Aorta (tissue), 5 donors: ENCODE measurements around the gene ROM1. TPM values are rescaled to one million over a fixed set of nuclear protein-coding genes. Genes with fewer than 3 reads are reported as not detected.
A peak's percentile ranks its signal among the peaks of the same experiment; 100 is the strongest.

Source experiments
- ATAC-seq: fragments of 200-7000 bp; cut with Tn5 transposase; one replicate; pipeline ENCODE4 v1.9.1; 2022; ENCODE audit warnings: moderate library complexity; ENCODE audit not compliant: low FRiP score
- DNase-seq, 2 donors: peaks; one replicate each; pipeline ENCODE4 v3.0.0-alpha.2; 2020
- H3K27ac ChIP-seq, 2 donors: one replicate each; pipeline ENCODE4 v1.5.1; 2013; ENCODE audit warnings: low read length in 2 of 2, mild to moderate bottlenecking in 2 of 2, moderate library complexity in 2 of 2, control low read depth in 1 of 2, inconsistent platforms in 1 of 2, low read depth in 1 of 2
- H3K27me3 ChIP-seq, 2 donors: one replicate each; pipeline ENCODE4 v1.6.1; 2013; ENCODE audit warnings: control low read depth in 1 of 2, low read length in 1 of 2, mild to moderate bottlenecking in 1 of 2, moderate library complexity in 1 of 2; ENCODE audit not compliant: insufficient read depth in 2 of 2, control insufficient read depth in 1 of 2
- H3K36me3 ChIP-seq, 2 donors: one replicate each; pipeline ENCODE4 v1.6.1; 2013; ENCODE audit warnings: control low read depth in 1 of 2, low read length in 1 of 2, mild to moderate bottlenecking in 1 of 2; ENCODE audit not compliant: insufficient read depth in 2 of 2, control insufficient read depth in 1 of 2
- H3K4me1 ChIP-seq, 2 donors: one replicate each; pipeline ENCODE4 v1.6.1; 2013; ENCODE audit warnings: low read length in 2 of 2, control low read depth in 1 of 2, mild to moderate bottlenecking in 1 of 2, moderate library complexity in 1 of 2; ENCODE audit not compliant: insufficient read depth in 2 of 2, control insufficient read depth in 1 of 2
- H3K4me3 ChIP-seq, 2 donors: one replicate each; pipeline ENCODE4 v1.5.1; 2013; ENCODE audit warnings: low read length in 2 of 2, control low read depth in 1 of 2, mild to moderate bottlenecking in 1 of 2
- H3K9me3 ChIP-seq: one replicate; pipeline ENCODE4 v1.6.1; 2013; ENCODE audit warnings: mild to moderate bottlenecking, low read length; ENCODE audit not compliant: control insufficient read depth
- WGBS, 2 donors: extraction: QIAGEN DNeasy Blood & Tissue Kit; methylation state at CpG; one replicate each; pipeline ENCODE4 v1.1.7; 2013; 5-methylcytosine and 5-hydroxymethylcytosine counted together
- intact Hi-C, 2 donors: fragments of 100-400 bp; cut with DNase I; formaldehyde crosslinking; loops; one replicate each; pipeline versions ENCODE4 v1.14.2 to v1.15.0; 2022
- polyA plus RNA-seq, 2 donors: library from polyadenylated mRNA; stranded (reverse); fragments of 200-250 nt; gene quantifications; one replicate each; pipeline ENCODE4 v1.2.3, GENCODE V29; 2013
- total RNA-seq, 2 donors: library from RNA; stranded (reverse); fragmentation: NEBNext Ultra II Directional; extraction: Animal tissue kit (Norgen Biotek cat#: 25700); gene quantifications; one replicate each; pipeline ENCODE4 v1.2.1, GENCODE V29; 2021
- donor health status: healthy with polysubstance abuse.
- donor health status: Bipolar disorder and iron deficiency.
- donor health status: DM: no; HTN: no; CAD: no.
- donor health status: DM: no; HTN: no; CAD: no.
- donor health status: DM: yes; HTN: yes; CAD: no.

Gene ROM1
- total and polyA plus RNA-seq, 4 donors, result 9.0 to 33.9 (median 24.4) TPM

DNA sequence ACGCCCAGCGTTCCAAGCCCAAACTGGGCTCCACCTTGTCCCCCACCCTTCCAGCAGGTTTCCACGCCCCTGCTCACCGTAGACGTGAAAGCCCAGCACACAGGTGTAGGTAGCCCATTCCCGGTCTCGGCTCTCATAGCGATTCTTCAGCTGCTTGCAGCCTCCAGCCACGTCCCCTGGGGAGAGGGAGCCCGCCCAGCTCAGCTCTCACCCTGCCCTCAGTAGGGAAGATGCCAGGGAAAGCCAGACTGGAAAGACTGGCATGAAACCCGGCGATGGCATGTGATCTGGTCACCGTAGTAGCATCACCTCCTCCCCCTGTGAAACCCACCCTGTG is 10.0 kb upstream of the ROM1 start:
- ATAC-seq, result no peak
- intact Hi-C loops, result loop anchor here in 1 of 2 donors (5.0 kb wide), 1 partner anchor 64 kb away; the partner anchor contains the start of genes C11orf98 and CSKMT
- Histone ChIP-seq H3K36me3 (peaks cover under 1 to 3% of the 10 kb centered on the region in 2 donors), H3K27me3 (no peaks in the 10 kb centered on the region), H3K4me1 (no peaks in the 10 kb centered on the region), H3K27ac (peak overlapping the region in 1 of 2 donors; percentile 82), H3K4me3 (peak overlapping the region in 1 of 2 donors; percentile 3), H3K9me3 (no peaks in the 10 kb centered on the region)
- no peak for DNase-seq
- 9 to 10% methylated on average over 13 of the region's 13 CpGs for WGBS, 2 donors

DNA sequence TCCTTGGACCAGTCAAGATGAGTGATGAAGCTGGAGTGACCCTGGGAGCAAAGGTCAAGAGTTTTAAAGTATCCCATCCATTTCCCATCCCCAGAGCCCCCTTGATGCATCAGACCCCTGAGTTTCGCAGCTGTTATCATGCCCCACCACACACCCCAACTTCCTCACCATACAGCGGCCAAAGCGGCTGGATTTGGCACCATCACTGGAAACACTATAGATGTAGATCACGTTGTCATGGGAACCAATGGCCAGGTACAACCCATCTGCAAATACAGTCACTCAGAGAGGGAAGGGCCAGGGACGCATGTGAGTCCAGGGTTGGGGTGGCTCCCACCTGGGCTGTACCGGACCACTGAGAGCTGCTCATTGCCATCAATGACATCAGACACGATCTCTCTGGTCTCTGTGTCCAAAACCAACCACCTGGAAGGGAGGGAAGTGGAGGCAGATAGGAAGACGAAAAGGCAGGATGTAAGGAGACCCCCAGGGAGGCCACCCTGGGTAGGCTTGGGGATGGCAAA is 9.2 kb upstream of the ROM1 start:
- Histone ChIP-seq H3K27ac (no peak overlapping the region), H3K27me3 (no peaks in the 10 kb centered on the region), H3K36me3 (peaks cover 0 to 2% of the 10 kb centered on the region in 2 donors), H3K4me3 (no peak overlapping the region), H3K9me3 (no peaks in the 10 kb centered on the region), H3K4me1 (no peaks in the 10 kb centered on the region)
- WGBS, 2 donors, result 91 to 94% methylated on average over 8 of the region's 8 CpGs
- DNase-seq (no peak), ATAC-seq (no peak)
- intact Hi-C loops, result loop anchor here in 1 of 2 donors (5.0 kb wide), 1 partner anchor 63 kb away; the partner anchor contains the start of genes C11orf98 and CSKMT

DNA sequence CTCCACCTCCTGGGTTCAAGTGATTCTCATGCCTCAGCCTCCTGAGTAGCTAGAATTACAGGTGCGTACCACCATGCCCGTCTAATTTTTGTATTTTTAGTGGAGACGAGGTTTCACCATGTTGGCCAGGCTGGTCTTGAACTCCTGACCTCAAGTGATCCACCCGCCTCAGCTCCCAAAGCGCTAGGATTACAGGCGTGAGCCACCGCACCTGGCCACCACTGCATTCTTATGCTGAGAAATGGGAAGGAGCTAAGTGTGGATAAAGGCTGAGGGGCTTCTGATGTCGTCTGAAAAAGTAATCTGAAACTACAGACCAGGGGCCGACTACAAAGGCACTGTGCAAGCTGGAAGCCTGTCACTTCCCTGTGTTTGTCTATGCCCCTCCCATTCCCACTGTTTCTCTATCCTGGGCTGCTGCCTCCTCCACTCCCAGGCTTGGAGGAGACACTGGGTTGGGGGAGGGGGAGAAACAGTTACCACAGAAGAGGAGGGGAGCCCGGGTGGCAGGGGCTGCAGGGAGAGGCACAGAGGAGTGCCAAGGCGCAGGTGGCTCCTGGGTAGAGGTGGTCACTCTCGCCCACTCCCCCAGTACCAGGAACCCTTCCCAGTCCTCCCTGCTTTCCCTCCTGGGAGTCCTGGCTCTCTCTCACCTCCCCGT is 8.5 kb upstream of the ROM1 start:
- Histone ChIP-seq H3K4me3 (no peak overlapping the region), H3K36me3 (peaks cover 0 to 2% of the 10 kb centered on the region in 2 donors), H3K27me3 (no peaks in the 10 kb centered on the region), H3K27ac (no peak overlapping the region), H3K9me3 (no peaks in the 10 kb centered on the region), H3K4me1 (no peaks in the 10 kb centered on the region)
- intact Hi-C loops, result loop anchor here in 1 of 2 donors (5.0 kb wide), 1 partner anchor 63 kb away; the partner anchor contains the start of genes C11orf98 and CSKMT
- DNase-seq (no peak), ATAC-seq (no peak)
- WGBS, 2 donors, result 76 to 80% methylated on average over 13 of the region's 13 CpGs

DNA sequence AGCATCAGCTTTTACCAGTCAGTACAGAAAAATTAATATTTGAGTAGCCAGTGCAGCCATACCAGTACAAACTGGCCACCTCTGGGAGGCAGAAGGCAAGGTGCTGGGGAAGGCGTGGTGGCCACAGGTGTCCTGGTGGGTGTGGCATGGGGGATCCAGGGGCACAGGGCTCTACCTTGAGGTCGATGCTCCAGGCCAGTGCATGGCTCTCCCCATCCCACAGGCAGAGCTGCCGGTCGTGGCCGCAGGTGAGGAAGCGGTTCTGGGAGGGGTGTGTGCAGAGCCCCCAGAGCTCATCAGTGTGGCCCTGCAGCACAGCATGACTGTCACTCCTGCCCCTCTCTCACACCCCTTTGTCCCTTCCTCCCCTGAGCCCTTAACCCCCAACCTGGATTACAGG is 7.6 kb upstream of the ROM1 start:
- peaks cover 0 to 2% of the 10 kb centered on the region in 2 donors for H3K36me3 ChIP-seq
- H3K27ac ChIP-seq, result no peak overlapping the region
- intact Hi-C loops, result no loop called here
- H3K9me3 ChIP-seq, result no peaks in the 10 kb centered on the region
- no peaks in the 10 kb centered on the region for H3K4me1 ChIP-seq
- no peak for ATAC-seq
- 87 to 90% methylated on average over 6 of the region's 6 CpGs for WGBS, 2 donors
- H3K27me3 ChIP-seq, result no peaks in the 10 kb centered on the region
- H3K4me3 ChIP-seq, result no peak overlapping the region
- no peak for DNase-seq

DNA sequence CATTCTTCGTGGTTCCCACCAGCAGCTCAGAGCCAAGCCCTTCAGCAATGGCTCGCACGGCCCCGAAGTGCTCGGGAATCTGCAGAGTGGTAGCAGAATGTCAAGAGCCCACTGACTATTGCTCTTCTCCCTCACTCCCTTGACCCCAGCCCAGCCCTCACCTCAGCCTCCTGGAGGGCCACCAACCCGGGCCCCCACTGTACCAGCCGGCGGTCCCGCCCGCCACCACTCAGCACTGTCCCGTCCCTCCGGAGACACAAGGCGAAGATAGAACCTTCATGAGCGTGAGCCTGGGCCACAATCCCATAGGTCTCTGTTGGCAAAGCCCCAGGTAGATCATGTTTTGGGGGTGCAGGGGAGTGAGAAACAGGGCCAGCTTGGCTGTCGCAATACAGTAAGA is 7.2 kb upstream of the ROM1 start:
- no peaks in the 10 kb centered on the region for H3K9me3 ChIP-seq
- DNase-seq, result no peak
- H3K36me3 ChIP-seq, result peaks cover 0 to 2% of the 10 kb centered on the region in 2 donors
- intact Hi-C loops, result no loop called here
- no peak for ATAC-seq
- no peaks in the 10 kb centered on the region for H3K4me1 ChIP-seq
- no peak overlapping the region for H3K4me3 ChIP-seq
- 93% methylated on average over 15 of the region's 15 CpGs for WGBS, 2 donors
- H3K27me3 ChIP-seq, result no peaks in the 10 kb centered on the region
- no peak overlapping the region for H3K27ac ChIP-seq

DNA sequence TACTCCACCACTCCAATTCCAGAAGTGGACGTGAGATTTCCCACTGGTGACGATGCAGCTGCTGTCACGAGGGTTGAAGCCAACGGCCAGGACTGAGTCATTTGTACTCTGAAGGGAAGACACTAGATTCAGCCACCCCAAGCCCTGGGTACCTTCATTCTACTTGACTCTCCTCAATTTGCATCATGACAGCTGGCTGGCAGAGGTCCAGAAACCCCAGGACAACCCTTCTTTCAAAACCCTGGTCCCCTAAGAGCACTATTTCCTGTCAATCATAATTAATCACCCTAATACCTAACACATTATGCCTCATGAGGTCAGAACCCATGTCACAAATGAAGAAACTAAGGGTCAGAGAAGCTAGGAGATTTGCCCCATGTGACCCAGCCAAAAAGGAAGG is 5.3 kb upstream of the ROM1 start:
- H3K4me3 ChIP-seq, result no peak overlapping the region
- peaks cover 0 to 2% of the 10 kb centered on the region in 2 donors for H3K36me3 ChIP-seq
- 79 to 87% methylated on average over 4 of the region's 4 CpGs for WGBS, 2 donors

DNA sequence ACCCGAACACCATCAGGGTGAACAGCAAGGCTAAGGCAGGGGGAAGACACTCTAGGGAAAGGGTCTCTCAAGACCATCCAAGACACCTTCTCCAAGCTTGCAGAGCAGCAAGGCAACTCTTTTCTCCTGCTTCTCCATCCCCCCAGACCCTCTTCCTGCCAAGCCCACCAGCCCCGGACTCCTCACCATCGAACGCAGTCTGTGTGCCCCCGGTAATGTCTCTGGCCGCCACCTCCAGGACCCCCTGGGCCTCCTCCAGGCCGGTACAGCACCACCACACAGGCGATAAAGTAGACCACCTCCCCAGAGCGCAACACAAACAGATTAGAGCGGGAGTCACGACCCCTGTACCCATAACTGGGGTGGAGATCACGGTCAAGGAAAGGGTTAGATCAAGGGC is 4.3 kb upstream of the ROM1 start:
- H3K36me3 ChIP-seq, result peaks cover 0 to 2% of the 10 kb centered on the region in 2 donors
- ATAC-seq (no peak), DNase-seq (no peak)
- H3K4me1 ChIP-seq, result no peaks in the 10 kb centered on the region
- no peak overlapping the region for H3K27ac ChIP-seq
- H3K9me3 ChIP-seq, result no peaks in the 10 kb centered on the region
- 87% methylated on average over 12 of the region's 12 CpGs for WGBS, 2 donors
- no peak overlapping the region for H3K4me3 ChIP-seq
- no peaks in the 10 kb centered on the region for H3K27me3 ChIP-seq
- intact Hi-C loops, result no loop called here

More for the DNA sequence above, 5.3 kb upstream of the ROM1 start:
- intact Hi-C loops, result no loop called here
- Histone ChIP-seq H3K27ac (no peak overlapping the region), H3K27me3 (no peaks in the 10 kb centered on the region), H3K9me3 (no peaks in the 10 kb centered on the region), H3K4me1 (no peaks in the 10 kb centered on the region)
- no peak for ATAC-seq
- no peak for DNase-seq

DNA sequence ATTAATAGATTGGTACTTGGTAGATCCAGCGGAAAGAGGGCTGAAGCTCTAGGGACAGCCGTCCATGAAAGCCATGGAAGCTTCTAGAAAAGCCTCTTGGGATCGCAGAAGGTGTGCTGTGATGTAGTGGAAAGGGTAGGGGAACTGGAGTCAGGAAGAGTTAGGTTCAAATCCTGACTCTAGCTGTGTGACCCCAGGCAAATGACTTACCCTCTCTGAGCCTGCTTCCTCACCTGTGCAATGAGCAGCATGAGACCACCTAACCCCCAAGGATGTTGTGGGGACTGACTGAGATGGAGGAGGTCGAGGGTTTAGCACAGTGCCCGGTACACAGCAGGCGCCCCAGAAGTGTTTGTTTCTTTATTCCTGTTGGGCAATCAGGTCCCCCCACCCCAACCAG is 2.7 kb upstream of the ROM1 start:
- no peaks in the 10 kb centered on the region for H3K9me3 ChIP-seq
- H3K27me3 ChIP-seq, result no peaks in the 10 kb centered on the region
- intact Hi-C loops, result no loop called here
- no peak for ATAC-seq
- no peak overlapping the region for H3K27ac ChIP-seq
- WGBS, 2 donors, result 91 to 92% methylated on average over 6 of the region's 6 CpGs
- H3K4me1 ChIP-seq, result no peaks in the 10 kb centered on the region
- peaks cover 0 to 2% of the 10 kb centered on the region in 2 donors for H3K36me3 ChIP-seq
- H3K4me3 ChIP-seq, result no peak overlapping the region
- DNase-seq, result no peak
